ENCODE measurements around the gene PDE8A. TPM values are rescaled to one million over a fixed set of nuclear protein-coding genes. Genes with fewer than 3 reads are reported as not detected.
"Not testable (repeated sequence)": the region's sequence is repeated elsewhere in the genome, so short reads cannot be mapped to it uniquely, and the experiment has no call there.

Gene PDE8A
- total RNA-seq, 1 donor from 2014 or later, result 71.4 TPM

GRCh38 chr15:84987351-84987750 is 5.7 kb downstream of the PDE8A start:
- intact Hi-C loops (cut with DNase I); DNase-seq (ENCODE audit: low spot score); ATAC-seq: not testable (repeated sequence)

GRCh38 chr15:84987949-84988624 is 6.4 kb downstream of the PDE8A start:
- DNase-seq (ENCODE audit: low spot score) (no peak), ATAC-seq (no peak)
- intact Hi-C loops (cut with DNase I), result no loop called here

- no peak for ATAC-seq
- intact Hi-C loops (cut with DNase I), result no loop called here
- DNase-seq (ENCODE audit: low spot score), result no peak
Measured at GRCh38 chr15:84988909-84989644, 7.4 kb downstream of the PDE8A start.

GRCh38 chr15:84990507-84990906 is 8.9 kb downstream of the PDE8A start:
- intact Hi-C loops (cut with DNase I), result no loop called here
- ATAC-seq, result no peak
- no peak for DNase-seq (ENCODE audit: low spot score)

- ATAC-seq, result no peak
- intact Hi-C loops (cut with DNase I), result no loop called here
- DNase-seq (ENCODE audit: low spot score), result no peak
Measured at GRCh38 chr15:84991014-84991712, 9.5 kb downstream of the PDE8A start.

- ATAC-seq (no peak), DNase-seq (ENCODE audit: low spot score) (no peak)
- intact Hi-C loops (cut with DNase I), result no loop called here
Measured at GRCh38 chr15:84992157-84992944, 10.7 kb downstream of the PDE8A start.

GRCh38 chr15:84996055-84996454 is 14.4 kb downstream of the PDE8A start:
- DNase-seq (ENCODE audit: low spot score), result no peak

GRCh38 chr15:84996714-84997113 is 15.1 kb downstream of the PDE8A start:
- ATAC-seq; DNase-seq (ENCODE audit: low spot score); intact Hi-C loops (cut with DNase I): not testable (repeated sequence)

More at GRCh38 chr15:84996055-84996454, 14.4 kb downstream of the PDE8A start:
- ATAC-seq, result no peak
- intact Hi-C loops (cut with DNase I), result no loop called here

GRCh38 chr15:84997214-84997613 is 15.6 kb downstream of the PDE8A start:
- ATAC-seq; DNase-seq (ENCODE audit: low spot score); intact Hi-C loops (cut with DNase I): not testable (repeated sequence)

GRCh38 chr15:85000189-85000864 is 18.7 kb downstream of the PDE8A start:
- intact Hi-C loops (cut with DNase I), result no loop called here
- DNase-seq (ENCODE audit: low spot score) (no peak), ATAC-seq (peak; percentile 69)

- ATAC-seq, result no peak
- intact Hi-C loops (cut with DNase I), result no loop called here
Measured at GRCh38 chr15:85000937-85001336, 19.3 kb downstream of the PDE8A start.

GRCh38 chr15:85002517-85002916 is 20.9 kb downstream of the PDE8A start:
- DNase-seq (ENCODE audit: low spot score) (no peak), ATAC-seq (no peak)
- intact Hi-C loops (cut with DNase I), result no loop called here

More at GRCh38 chr15:85000937-85001336, 19.3 kb downstream of the PDE8A start:
- no peak for DNase-seq (ENCODE audit: low spot score)

GRCh38 chr15:85003593-85004312 is 22.1 kb downstream of the PDE8A start:
- no peak for ATAC-seq
- DNase-seq (ENCODE audit: low spot score), result no peak
- intact Hi-C loops (cut with DNase I), result no loop called here

- no peak for ATAC-seq
- intact Hi-C loops (cut with DNase I), result no loop called here
- DNase-seq (ENCODE audit: low spot score), result no peak
Measured at GRCh38 chr15:85004550-85004949, 22.9 kb downstream of the PDE8A start.

- intact Hi-C loops (cut with DNase I), result no loop called here
- no peak for DNase-seq (ENCODE audit: low spot score)
Measured at GRCh38 chr15:85005319-85005718, 23.7 kb downstream of the PDE8A start.

GRCh38 chr15:85005746-85006145 is 24.1 kb downstream of the PDE8A start:
- DNase-seq (ENCODE audit: low spot score) (no peak), ATAC-seq (no peak)
- intact Hi-C loops (cut with DNase I), result no loop called here

More at GRCh38 chr15:85005319-85005718, 23.7 kb downstream of the PDE8A start:
- ATAC-seq, result no peak

GRCh38 chr15:85006201-85006600 is 24.5 kb downstream of the PDE8A start:
- ATAC-seq (no peak), DNase-seq (ENCODE audit: low spot score) (no peak)
- intact Hi-C loops (cut with DNase I), result no loop called here

- intact Hi-C loops (cut with DNase I), result no loop called here
- DNase-seq (ENCODE audit: low spot score) (no peak), ATAC-seq (no peak)
Measured at GRCh38 chr15:85006655-85007054, 25.0 kb downstream of the PDE8A start.

Data from sciatic nerve (tissue), 2 donors.